Duodenal mucosa (tissue), 2 donors: ENCODE measurements around the gene AGR2.

Experiments used
- H3K27ac ChIP-seq: one replicate; pipeline ENCODE4 v1.7.0; 2013; ENCODE audit warnings: low read depth, low read length
- H3K27me3 ChIP-seq, 2 donors: one replicate each; pipeline ENCODE4 v1.7.0; 2013; ENCODE audit warnings: low read length in 2 of 2, control low read depth in 1 of 2; ENCODE audit not compliant: insufficient read depth in 2 of 2, control insufficient read depth in 1 of 2
- H3K36me3 ChIP-seq, 2 donors: one replicate each; pipeline ENCODE4 v1.7.0; 2013; ENCODE audit warnings: low read length in 2 of 2, control low read depth in 1 of 2; ENCODE audit not compliant: insufficient read depth in 2 of 2, control insufficient read depth in 1 of 2
- H3K4me1 ChIP-seq, 2 donors: one replicate each; pipeline ENCODE4 v1.7.0; 2013; ENCODE audit warnings: low read length in 2 of 2, control low read depth in 1 of 2; ENCODE audit not compliant: insufficient read depth in 2 of 2, control insufficient read depth in 1 of 2
- H3K4me3 ChIP-seq, 2 donors: one replicate each; pipeline ENCODE4 v1.7.0; 2013; ENCODE audit warnings: low read length in 2 of 2, low read depth in 1 of 2
- H3K9ac ChIP-seq, 2 donors: one replicate each; pipeline ENCODE4 v1.7.0; 2013; ENCODE audit warnings: low read length in 2 of 2, low read depth in 1 of 2
- H3K9me3 ChIP-seq, 2 donors: one replicate each; pipeline ENCODE4 v1.7.0; 2013; ENCODE audit warnings: low read length in 2 of 2, control low read depth in 1 of 2; ENCODE audit not compliant: control insufficient read depth in 1 of 2

Gene AGR2

DNA sequence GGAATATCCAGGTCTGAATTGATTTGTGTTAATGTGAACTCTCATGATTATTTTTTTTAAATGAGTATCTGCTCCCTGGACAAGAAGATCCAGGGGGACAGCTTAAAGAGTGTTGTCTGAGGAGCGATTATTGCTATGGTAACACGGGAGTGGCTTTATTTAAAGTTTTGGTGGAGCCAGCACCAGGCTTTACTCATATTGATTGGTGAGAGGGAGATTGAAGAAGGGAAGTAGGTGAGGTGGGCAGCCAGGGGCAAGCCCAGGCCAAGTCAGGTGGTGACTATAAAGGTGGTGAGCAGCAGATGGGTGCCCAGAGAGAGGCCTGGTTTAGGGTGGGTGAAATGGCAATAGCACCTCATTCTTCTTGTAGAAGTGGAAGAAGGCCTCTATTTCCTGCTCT is 10.2 kb upstream of the AGR2 start:
- Histone ChIP-seq H3K27me3 (no peaks in the 10 kb centered on the region), H3K36me3 (no peaks in the 10 kb centered on the region), H3K9me3 (no peaks in the 10 kb centered on the region), H3K27ac (peak overlapping the region; percentile 10), H3K4me3 (no peak overlapping the region), H3K4me1 (peaks cover 8 to 35% of the 10 kb centered on the region in 2 donors), H3K9ac (no peak overlapping the region)

DNA sequence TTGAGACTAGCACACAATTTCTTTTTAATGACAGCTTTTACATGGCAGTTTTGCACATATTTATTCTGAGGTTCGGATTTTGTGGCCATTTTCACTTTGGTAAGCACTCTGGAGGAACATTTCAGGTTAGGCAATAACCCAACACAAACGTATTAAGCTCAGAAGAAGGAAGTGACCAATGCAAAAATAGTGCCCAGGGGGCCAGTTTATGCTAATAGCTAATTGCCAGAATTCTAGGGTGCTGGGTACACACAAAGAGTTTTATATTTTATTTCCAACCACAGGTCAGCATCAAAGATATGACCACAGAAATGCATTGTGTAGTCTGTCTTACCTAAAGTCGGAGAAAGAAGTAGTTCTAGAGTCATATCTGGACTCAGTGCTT is 8.4 kb upstream of the AGR2 start:
- Histone ChIP-seq H3K9me3 (no peaks in the 10 kb centered on the region), H3K36me3 (no peaks in the 10 kb centered on the region), H3K9ac (no peak overlapping the region), H3K27ac (no peak overlapping the region), H3K27me3 (no peaks in the 10 kb centered on the region), H3K4me1 (peaks cover 8 to 38% of the 10 kb centered on the region in 2 donors), H3K4me3 (no peak overlapping the region)

DNA sequence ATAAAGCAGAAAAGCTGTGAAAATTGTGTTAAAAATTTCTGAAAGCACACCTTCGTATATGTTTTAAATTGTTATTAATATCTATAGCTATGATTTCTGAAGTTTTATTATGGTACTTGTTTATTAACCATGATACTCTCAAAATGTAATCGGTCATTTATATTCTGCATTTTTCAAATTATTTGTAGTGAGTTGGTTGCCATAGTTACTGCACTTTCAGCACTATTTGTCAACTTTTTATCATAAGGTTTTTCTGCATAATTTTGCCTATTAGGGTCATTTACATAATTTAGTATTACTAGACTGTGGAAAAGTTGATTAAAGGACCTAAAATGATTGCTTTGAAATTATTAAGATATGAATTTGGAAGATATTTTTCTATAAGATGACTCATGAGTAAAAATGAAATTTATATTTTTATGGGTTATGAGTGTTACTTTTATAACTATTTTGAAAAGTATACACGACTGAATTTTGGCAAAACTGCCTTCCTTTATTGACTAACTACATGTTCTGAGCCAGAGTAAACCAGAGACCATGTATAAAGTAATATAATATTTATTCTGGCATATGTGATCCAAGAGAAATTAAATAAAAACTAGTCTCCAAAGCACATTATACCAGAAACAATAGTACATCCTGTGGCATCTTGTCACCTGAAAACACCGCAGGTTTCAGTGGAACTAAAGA is 7.9 kb upstream of the AGR2 start:
- Histone ChIP-seq H3K9ac (no peak overlapping the region), H3K27me3 (no peaks in the 10 kb centered on the region), H3K4me1 (peaks cover 5 to 33% of the 10 kb centered on the region in 2 donors), H3K27ac (no peak overlapping the region), H3K4me3 (no peak overlapping the region), H3K9me3 (no peaks in the 10 kb centered on the region), H3K36me3 (no peaks in the 10 kb centered on the region)

DNA sequence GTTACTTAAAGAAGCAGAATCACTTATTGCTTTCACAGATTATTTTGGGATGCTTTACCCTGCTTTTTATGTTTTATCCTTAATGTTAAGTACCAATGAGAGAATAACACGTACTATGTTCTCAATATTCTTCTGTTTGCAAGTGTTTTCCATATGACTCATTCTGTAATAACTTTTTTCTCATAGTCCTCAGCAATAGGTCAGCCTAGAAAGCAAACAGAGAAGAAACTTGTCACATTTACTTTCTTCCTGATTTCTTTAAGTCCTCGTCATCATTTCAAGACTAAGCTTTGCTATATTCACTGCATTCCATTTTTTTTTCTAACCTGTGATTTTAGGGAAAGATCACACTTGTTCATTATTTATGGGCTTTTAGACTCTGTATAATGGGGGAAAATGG is 6.8 kb upstream of the AGR2 start:
- H3K4me1 ChIP-seq, result peaks cover 5 to 31% of the 10 kb centered on the region in 2 donors
- no peak overlapping the region for H3K4me3 ChIP-seq
- no peaks in the 10 kb centered on the region for H3K9me3 ChIP-seq
- H3K36me3 ChIP-seq, result no peaks in the 10 kb centered on the region
- no peak overlapping the region for H3K27ac ChIP-seq
- H3K9ac ChIP-seq, result no peak overlapping the region
- no peaks in the 10 kb centered on the region for H3K27me3 ChIP-seq

DNA sequence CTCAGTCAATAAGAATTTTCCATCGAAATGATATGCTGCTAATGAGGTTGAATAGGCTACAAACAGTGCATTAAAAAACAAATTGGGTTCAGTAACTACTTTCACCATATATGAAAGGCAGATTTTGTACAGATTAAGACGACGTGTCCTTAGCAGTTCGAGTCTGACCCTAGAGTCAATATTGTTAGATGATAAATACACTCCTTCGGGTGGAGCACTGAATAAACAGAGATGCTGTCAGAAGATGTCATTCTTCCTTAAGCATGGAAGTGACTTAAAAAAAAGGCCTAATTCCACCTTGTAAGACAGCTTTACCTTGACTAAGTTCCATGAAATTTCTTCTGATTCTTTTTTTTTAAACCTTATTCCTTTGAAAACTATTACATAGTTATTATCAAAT is 5.8 kb upstream of the AGR2 start:
- Histone ChIP-seq H3K9ac (no peak overlapping the region), H3K4me3 (no peak overlapping the region), H3K9me3 (no peaks in the 10 kb centered on the region), H3K4me1 (peaks cover 5 to 31% of the 10 kb centered on the region in 2 donors), H3K36me3 (no peaks in the 10 kb centered on the region), H3K27me3 (no peaks in the 10 kb centered on the region), H3K27ac (no peak overlapping the region)

DNA sequence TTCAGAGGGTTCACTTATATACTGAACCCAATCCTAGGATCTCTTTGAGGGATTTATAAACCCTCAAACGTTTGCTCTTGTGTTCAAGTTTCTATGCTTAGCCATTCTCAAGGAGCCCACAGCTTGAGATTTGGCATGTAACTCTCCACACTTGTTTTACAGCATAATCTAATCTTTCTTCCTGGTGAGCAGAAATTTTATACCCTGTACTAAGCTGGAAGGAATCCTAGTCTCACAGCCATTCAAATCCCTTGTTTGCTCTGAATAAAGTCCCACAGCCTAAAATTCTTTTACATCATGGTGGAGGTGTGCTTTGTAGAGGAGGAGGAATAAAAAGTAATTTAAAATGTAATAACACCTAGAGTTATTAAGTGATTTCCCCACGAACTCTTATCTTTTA is 5.3 kb upstream of the AGR2 start:
- Histone ChIP-seq H3K9ac (no peak overlapping the region), H3K9me3 (no peaks in the 10 kb centered on the region), H3K4me1 (peaks cover 5 to 31% of the 10 kb centered on the region in 2 donors), H3K27me3 (no peaks in the 10 kb centered on the region), H3K27ac (no peak overlapping the region), H3K36me3 (no peaks in the 10 kb centered on the region), H3K4me3 (no peak overlapping the region)

DNA sequence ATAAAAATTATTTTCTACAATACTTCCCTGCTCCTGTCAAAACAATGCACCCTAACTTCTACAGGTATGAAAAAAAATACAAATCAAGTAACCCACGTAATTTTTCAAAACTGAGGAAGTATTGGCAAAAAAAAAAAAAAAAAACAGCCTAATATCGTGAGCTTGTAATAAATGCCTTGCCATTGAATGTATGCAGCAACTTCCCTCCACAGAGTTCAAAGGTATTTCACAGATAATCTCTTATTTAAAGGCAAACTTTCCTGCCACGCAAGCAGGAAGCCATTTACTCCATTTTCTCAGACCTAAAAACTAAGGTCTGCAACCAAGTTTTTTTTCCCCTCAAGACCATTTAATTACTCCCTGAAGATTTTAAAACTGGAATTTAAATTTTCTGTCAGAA is 642 bp upstream of the AGR2 start:
- peak overlapping the region; percentile 67 to 79 for H3K4me3 ChIP-seq
- H3K27me3 ChIP-seq, result no peaks in the 10 kb centered on the region
- peaks cover 11 to 18% of the 10 kb centered on the region in 2 donors for H3K4me1 ChIP-seq
- no peak overlapping the region for H3K9ac ChIP-seq
- H3K36me3 ChIP-seq, result peaks cover 3% of the 10 kb centered on the region in 2 donors
- no peaks in the 10 kb centered on the region for H3K9me3 ChIP-seq
- H3K27ac ChIP-seq, result no peak overlapping the region

DNA sequence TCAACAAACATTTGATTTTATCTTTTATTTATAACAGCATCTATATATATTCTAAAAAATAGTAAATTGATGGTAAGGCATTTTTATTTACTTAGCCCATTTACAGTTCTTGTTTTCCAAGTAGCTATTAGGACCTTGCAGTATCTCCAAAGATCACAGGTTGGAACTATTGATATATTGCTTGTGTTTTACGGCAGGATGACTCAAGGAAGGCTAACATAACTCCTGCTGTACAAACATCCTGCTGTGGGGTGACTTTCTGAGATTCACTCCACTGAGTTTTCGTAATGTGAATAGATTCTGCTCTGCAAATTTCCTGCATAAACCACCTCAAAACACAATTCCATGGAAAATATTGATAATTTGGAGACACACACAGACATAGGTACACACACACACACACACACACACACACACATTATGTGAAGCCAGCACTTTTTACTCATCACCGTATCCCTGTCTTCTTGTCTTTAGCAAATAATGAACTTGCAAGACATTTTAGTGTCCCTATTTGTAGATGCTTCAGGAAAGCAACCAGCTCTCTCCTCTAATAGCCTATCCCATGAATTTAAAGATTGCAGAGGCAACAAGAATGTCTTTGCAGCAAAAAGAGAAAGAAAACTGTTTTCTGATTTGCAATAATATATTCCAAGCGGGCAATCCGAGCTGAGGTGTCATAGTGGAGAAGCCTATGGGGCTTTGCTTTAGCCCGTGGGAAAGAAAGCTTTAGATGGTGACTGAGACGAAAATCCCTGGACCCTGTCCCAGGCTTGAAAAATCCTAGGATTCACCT is 722 bp downstream of the AGR2 start:
- Histone ChIP-seq H3K27ac (peak overlapping the region; percentile 27), H3K27me3 (no peaks in the 10 kb centered on the region), H3K36me3 (peaks cover 8 to 14% of the 10 kb centered on the region in 2 donors), H3K9me3 (no peaks in the 10 kb centered on the region), H3K4me1 (peaks cover 17 to 18% of the 10 kb centered on the region in 2 donors), H3K4me3 (peak overlapping the region; percentile 67 to 79), H3K9ac (peak overlapping the region; percentile 66 to 77)

DNA sequence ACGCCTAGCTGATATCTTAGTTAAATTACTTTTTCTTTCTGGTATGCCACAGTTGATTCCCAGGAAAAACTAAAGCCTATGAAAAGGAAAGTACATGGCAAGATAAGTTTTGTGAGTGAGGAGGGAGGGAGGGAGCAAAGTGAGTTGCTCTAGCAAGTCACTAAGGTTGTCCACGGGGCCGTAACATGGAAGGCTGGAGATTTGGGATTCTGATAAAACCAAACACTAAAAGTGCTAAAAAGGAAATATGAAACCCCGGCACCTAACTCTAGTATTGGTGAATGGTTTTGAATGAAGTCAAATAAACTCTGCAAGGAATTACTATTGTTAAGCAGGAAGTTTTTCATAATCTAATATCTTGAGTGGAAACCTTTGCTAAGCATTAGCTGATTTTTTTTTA is 1.7 kb downstream of the AGR2 start:
- Histone ChIP-seq H3K36me3 (peaks cover 17 to 23% of the 10 kb centered on the region in 2 donors), H3K27ac (peak overlapping the region; percentile 8), H3K9ac (peak overlapping the region; percentile 15 to 34), H3K9me3 (no peaks in the 10 kb centered on the region), H3K4me3 (peak overlapping the region; percentile 67 to 79), H3K4me1 (peaks cover 17 to 18% of the 10 kb centered on the region in 2 donors), H3K27me3 (no peaks in the 10 kb centered on the region)

DNA sequence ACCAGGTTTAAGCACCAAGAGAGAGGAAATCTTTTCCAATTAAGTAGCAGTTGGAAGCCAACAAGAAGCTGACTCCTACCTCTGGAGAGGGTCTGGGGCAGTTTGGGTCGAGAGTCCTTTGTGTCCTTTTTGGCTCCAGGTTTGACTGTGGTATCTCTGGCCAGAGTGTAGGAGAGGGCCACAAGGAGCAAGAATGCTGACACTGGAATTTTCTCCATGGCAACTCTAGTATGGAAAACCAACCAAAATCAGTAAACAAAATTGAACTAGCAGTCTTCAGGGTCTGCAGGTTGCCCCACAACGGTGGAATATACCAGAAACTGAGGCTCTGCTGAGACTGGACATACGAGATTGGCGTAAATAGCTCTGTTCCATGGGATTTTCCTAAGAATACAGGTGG is 3.2 kb downstream of the AGR2 start:
- H3K27ac ChIP-seq, result peak overlapping the region; percentile 11

More for the DNA sequence above, 3.2 kb downstream of the AGR2 start:
- Histone ChIP-seq H3K9ac (peak overlapping the region; percentile 39 to 45), H3K36me3 (peaks cover 23 to 32% of the 10 kb centered on the region in 2 donors), H3K27me3 (no peaks in the 10 kb centered on the region), H3K9me3 (no peaks in the 10 kb centered on the region), H3K4me3 (peak overlapping the region; percentile 53 to 55), H3K4me1 (peaks cover 17 to 20% of the 10 kb centered on the region in 2 donors)
